Measurements from ENCODE around the gene MACROH2A1.

MACROH2A1 gene

GRCh38 chr5:135397084-135397483, 1.9 kb downstream of the MACROH2A1 start:
- DNase-seq (ENCODE audit: low spot score), result no peak

DNA sequence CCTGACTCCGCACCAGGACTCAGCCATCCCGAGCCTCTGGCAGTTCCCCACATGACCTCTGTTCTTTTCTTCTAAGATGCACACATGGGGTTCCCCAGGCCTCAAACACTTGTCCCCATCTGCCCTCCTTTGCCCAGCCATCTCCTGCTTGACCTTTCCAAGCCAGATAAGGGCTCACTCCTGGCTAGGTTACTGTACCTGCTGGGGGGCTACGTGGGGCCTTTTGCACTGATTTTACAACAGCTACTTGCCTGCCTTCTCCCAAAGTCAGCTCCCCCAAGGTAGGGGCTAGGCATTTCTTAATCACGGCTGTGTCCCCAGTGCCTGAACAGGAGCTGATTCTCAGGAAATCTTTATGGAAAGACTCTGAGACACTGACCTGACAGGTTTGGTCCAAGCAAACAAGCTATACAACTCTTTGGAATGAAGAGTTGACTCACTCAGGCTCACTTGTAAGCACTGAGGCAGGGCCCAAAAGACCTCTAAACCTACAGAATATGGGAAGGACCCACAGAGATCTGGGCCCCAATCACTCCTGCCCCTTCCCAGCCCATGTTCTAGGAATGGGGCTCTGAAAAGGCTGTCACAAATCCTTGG, 2.5 kb downstream of the MACROH2A1 start:
- no peak for DNase-seq (ENCODE audit: low spot score)

- DNase-seq (ENCODE audit: low spot score), result no peak
These were observed 3.2 kb downstream of the MACROH2A1 start for GRCh38 chr5:135395866-135396265.

DNA sequence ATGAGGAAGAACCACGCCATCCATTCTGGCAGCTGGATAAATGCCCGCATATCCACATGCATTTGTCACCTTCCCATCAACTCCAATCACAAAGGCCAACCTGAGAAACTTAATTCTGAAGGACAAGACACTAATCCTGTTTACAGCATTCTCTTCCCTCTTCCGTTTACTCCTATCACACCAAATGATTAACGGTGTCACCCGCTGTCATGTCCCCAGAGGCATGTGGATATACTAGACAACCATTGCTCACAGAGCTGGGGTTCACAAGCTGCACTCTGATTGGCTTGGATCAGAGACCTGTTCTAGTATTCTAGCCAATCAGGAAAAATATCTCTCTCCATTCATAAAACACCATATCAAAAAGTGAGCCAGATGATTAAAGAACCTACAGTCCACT, 3.6 kb downstream of the MACROH2A1 start:
- no peak for DNase-seq (ENCODE audit: low spot score)

GRCh38 chr5:135394095-135394494, 4.9 kb downstream of the MACROH2A1 start:
- DNase-seq (ENCODE audit: low spot score), result no peak

GRCh38 chr5:135393691-135394090, 5.3 kb downstream of the MACROH2A1 start:
- no peak for DNase-seq (ENCODE audit: low spot score)

- DNase-seq (ENCODE audit: low spot score), result no peak
These were observed 5.8 kb downstream of the MACROH2A1 start for GRCh38 chr5:135393229-135393628.

- no peak for DNase-seq (ENCODE audit: low spot score)
These were observed 6.8 kb downstream of the MACROH2A1 start for GRCh38 chr5:135392256-135392655.

GRCh38 chr5:135391869-135392255, 7.2 kb downstream of the MACROH2A1 start:
- no peak for DNase-seq (ENCODE audit: low spot score)

- no peak for DNase-seq (ENCODE audit: low spot score)
These were observed 7.7 kb downstream of the MACROH2A1 start for GRCh38 chr5:135391116-135391868.

DNA sequence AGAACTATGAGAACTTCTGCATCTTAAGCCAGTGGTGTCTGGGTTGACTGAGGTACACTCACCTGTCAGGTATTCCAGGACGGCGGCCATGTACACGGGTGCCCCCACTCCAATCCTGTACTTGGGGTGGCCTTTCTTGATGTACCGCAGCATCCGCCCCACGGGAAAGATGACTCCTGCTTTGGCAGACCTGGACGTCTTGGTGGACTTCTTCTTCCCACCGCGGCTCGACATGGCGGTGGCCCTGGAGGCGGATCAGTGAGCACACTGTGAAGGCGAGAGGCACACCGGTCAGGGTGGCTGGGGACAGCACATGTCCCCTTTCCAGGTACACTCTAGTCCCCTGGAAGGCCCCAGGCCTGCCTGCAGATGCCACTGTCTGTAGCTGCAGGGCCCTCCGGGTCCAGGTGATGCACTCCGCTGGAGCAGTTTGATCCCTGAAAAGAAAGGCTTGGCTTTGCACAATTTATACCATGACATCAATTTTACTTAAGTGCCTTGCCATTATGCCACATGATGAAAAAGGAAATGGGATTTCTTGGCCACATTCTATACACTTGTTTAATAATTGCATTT, 10.1 kb downstream of the MACROH2A1 start:
- no peak for DNase-seq (ENCODE audit: low spot score)

DNA sequence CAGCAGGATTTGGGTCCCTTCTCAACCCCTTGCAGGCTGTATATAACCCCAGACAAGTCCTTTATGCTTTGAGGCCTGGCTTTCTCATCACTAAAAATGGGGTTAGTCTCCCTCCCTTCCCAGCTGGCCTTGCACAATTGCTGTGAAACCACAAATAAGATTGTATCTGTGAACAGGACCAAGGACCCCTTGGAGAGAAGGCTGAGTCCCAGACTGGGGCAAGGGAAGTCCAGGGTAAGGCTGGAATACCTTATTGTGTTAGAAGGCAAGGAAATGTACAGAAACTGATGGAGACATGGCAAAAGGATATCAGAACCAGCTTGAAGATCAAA, 11.4 kb downstream of the MACROH2A1 start:
- no peak for DNase-seq (ENCODE audit: low spot score)

DNA sequence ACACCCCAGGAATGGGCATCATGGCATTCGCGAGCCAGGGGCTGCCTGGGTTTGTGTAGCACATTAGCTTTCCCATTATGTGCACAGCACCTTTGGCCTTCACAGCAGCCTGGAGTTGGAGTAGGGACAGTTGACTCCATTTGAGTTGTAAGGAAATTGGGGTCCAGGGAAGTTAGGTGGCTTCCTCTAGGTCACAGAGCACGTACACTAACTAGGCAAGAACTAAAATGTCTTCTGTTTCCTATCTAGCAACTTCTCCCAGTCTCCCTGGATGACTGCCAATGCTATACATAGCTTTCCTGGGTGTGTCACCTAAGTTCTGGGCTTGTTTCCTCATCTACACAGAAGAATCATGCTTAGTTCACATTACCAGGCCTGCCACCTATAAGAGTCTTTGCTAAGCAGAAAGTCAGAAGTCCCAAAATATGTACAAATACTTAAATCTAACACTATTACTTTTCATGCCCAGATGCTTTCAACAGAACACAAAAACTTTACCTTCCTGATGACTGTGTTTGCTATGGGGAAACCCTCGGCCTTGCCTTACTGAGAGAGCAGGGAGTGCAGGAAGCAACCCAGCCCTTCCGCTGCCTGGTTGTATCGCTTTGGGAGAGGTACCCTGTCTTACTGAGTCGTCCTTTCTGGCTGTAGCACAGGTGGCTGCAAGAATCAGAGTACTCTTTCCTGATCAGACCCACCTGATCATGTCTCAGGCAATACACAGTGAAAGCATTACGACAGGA, 12.0 kb downstream of the MACROH2A1 start:
- DNase-seq (ENCODE audit: low spot score), result peak; percentile 95

- no peak for DNase-seq (ENCODE audit: low spot score)
These were observed 12.9 kb downstream of the MACROH2A1 start for GRCh38 chr5:135386096-135386495.

GRCh38 chr5:135385576-135385975, 13.5 kb downstream of the MACROH2A1 start:
- no peak for DNase-seq (ENCODE audit: low spot score)

- no peak for DNase-seq (ENCODE audit: low spot score)
These were observed 14.1 kb downstream of the MACROH2A1 start for GRCh38 chr5:135384898-135385297.

DNA sequence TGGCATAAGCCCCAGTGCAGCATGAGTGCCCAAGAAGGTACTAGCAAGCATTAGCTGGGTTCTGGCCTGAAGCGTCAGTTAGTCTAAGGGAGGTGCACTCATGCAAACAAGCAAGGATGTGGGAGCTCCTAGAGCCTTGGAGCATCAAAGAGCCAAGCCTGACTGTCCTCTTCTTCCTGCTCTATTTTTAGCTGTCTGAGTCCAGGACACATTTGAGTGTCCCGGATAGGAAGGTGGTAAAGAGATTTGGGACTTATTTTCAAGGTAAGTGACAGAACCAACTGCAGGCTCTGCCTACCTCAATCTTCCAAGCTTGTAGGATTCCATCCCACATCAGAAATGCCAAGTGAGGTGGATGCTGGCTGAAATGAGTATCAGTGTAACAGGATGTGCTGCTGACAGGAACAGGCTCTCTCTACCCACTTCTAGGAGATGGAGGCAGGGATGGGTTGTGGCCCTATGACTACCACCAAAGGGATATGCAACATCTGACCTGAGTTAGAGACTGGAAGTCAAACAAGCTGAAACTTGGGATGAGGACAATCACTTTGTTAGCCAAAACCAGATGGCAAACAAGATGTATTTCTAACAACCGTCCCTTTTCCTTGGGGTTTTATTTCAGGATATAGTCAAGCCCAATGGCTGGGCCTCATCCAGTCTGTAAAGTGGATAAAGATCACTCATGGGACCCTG, 15.1 kb downstream of the MACROH2A1 start:
- no peak for DNase-seq (ENCODE audit: low spot score)

GRCh38 chr5:135382981-135383380, 16.1 kb downstream of the MACROH2A1 start:
- DNase-seq (ENCODE audit: low spot score), result no peak

GRCh38 chr5:135382106-135382790, 16.8 kb downstream of the MACROH2A1 start:
- no peak for DNase-seq (ENCODE audit: low spot score)

GRCh38 chr5:135379046-135379654, 19.9 kb downstream of the MACROH2A1 start:
- DNase-seq (ENCODE audit: low spot score), result no peak

Data from LoVo (cell line).